Measurements from ENCODE around the gene MIPOL1. TPM values are rescaled to one million over a fixed set of nuclear protein-coding genes. Genes with fewer than 3 reads are reported as not detected.
"Not testable (repeated sequence)": the region's sequence is repeated elsewhere in the genome, so short reads cannot be mapped to it uniquely, and the experiment has no call there.

Gene MIPOL1
- total and polyA plus RNA-seq, 5 donors, result 3.9 to 13.2 (median 11.3) TPM

DNA sequence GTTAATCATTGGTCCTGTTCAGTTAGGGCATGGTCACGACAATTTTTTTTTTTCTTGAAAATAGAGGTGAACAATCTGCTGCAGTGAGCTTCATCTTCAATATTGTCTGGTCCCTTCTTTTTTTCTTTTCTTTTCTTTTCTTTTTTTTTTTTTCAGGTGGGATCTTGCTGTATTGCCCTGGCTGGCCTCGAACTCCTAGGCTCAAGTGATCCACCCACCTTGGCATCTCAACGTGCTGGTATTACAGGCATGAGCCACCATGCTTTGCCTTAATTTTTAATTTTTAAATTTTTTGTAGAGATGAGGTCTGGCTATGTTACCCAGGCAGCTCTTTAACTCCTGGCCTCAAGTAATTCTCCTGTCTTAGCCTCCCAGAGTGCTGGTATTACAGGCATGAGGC lies 36.5 kb downstream of the MIPOL1 start:
- WGBS, result 89% methylated on average over 3 of the region's 3 CpGs
- H3K4me3 ChIP-seq (ENCODE audit: low read length), result no peak overlapping the region
- no peak for DNase-seq
- no peaks in the 10 kb centered on the region for H3K27me3 ChIP-seq (ENCODE audit: control insufficient read depth, insufficient read depth)
- intact Hi-C loops (cut with DNase I), result loop anchor here in 1 of 4 donors (10.0 kb wide), 1 partner anchor 641 kb away; no protein-coding TSS in a partner anchor
- H3K9me3 ChIP-seq (ENCODE audit: control insufficient read depth, low read length), result no peaks in the 10 kb centered on the region
- H3K4me1 ChIP-seq (ENCODE audit: control insufficient read depth, insufficient read depth, low read length), result no peaks in the 10 kb centered on the region
- ATAC-seq, result no peak
- H3K27ac ChIP-seq (ENCODE audit: low read length), result no peak overlapping the region

DNA sequence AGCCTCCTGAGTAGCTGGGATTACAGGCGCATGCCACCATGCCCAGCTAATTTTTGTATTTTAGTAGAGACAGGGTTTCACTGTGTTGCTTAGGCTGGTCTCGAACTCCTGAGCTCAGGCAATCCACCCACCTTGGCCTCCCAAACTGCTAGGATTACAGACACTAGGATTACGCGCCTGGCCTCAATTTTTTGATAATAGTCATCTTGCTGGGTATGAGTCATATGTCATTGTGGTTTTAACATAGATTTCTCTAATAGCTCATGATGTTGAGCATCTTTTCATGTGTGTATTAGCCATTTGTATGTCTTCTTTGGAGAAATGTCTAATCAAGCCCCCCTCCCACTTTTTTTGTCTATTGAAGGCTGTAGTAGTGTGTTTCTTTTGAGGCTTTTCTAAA lies 38.3 kb downstream of the MIPOL1 start:
- not testable (repeated sequence) for H3K4me3 ChIP-seq (ENCODE audit: low read length); H3K27me3 ChIP-seq (ENCODE audit: control insufficient read depth, insufficient read depth); H3K27ac ChIP-seq (ENCODE audit: low read length); H3K9me3 ChIP-seq (ENCODE audit: control insufficient read depth, low read length); H3K4me1 ChIP-seq (ENCODE audit: control insufficient read depth, insufficient read depth, low read length); ATAC-seq; DNase-seq
- 98% methylated on average over 4 of the region's 4 CpGs for WGBS
- intact Hi-C loops (cut with DNase I), result loop anchor here in 1 of 4 donors (10.0 kb wide), 1 partner anchor 639 kb away; no protein-coding TSS in a partner anchor

DNA sequence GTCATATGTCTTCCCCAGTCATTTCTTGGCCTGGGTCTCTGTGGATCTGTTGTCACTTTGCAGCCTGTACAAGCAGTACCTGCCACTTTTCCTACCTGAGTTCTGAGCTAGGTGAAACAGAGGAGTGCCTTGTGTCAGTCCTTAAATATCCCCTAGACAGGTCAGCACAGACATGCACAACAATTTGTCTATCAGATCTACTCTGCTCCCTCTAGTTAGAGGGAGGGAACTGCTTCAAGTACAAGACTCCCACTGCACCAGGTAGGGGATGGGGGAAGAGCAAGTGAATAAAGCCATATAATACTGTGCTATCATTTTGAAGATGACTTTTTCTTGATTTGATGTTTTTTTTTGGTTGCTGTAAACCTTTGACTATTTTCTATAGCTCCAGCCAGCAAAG lies 39.4 kb downstream of the MIPOL1 start:
- ATAC-seq (no peak), DNase-seq (no peak)
- no peak overlapping the region for H3K4me3 ChIP-seq (ENCODE audit: low read length)
- H3K4me1 ChIP-seq (ENCODE audit: control insufficient read depth, insufficient read depth, low read length), result no peaks in the 10 kb centered on the region
- no peaks in the 10 kb centered on the region for H3K9me3 ChIP-seq (ENCODE audit: control insufficient read depth, low read length)
- H3K27me3 ChIP-seq (ENCODE audit: control insufficient read depth, insufficient read depth), result no peaks in the 10 kb centered on the region
- intact Hi-C loops (cut with DNase I), result loop anchor here in 1 of 4 donors (10.0 kb wide), 1 partner anchor 638 kb away; no protein-coding TSS in a partner anchor
- H3K27ac ChIP-seq (ENCODE audit: low read length), result no peak overlapping the region

DNA sequence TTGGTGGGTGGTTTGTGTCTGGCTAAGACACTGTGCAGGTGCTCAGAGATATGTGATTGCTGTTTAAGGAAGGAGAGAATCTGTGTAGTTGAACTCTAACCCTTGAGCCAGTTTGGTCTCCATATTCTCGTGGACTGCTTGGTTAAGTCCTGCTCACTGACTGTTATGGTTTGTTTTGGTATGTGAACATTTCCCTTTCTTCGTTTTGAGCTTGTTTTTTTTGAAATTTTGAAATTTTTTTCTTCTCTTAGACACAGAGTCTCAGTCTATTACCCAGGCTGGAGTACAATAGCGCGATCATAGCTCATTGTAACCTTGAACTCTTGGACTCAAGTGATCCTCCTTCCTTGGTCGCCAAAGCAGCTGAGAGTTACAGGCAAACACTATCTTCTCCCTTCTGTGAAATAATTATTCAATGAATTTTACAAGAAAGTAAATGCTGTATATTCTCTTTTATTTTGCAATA lies 40.0 kb downstream of the MIPOL1 start:
- H3K9me3 ChIP-seq (ENCODE audit: control insufficient read depth, low read length), result no peaks in the 10 kb centered on the region
- ATAC-seq, result no peak
- H3K27ac ChIP-seq (ENCODE audit: low read length), result no peak overlapping the region
- no peak for DNase-seq
- no peaks in the 10 kb centered on the region for H3K27me3 ChIP-seq (ENCODE audit: control insufficient read depth, insufficient read depth)
- intact Hi-C loops (cut with DNase I), result loop anchor here in 1 of 4 donors (10.0 kb wide), 1 partner anchor 637 kb away; no protein-coding TSS in a partner anchor
- H3K4me1 ChIP-seq (ENCODE audit: control insufficient read depth, insufficient read depth, low read length), result no peaks in the 10 kb centered on the region
- 78% methylated on average over 5 of the region's 5 CpGs for WGBS
- no peak overlapping the region for H3K4me3 ChIP-seq (ENCODE audit: low read length)

DNA sequence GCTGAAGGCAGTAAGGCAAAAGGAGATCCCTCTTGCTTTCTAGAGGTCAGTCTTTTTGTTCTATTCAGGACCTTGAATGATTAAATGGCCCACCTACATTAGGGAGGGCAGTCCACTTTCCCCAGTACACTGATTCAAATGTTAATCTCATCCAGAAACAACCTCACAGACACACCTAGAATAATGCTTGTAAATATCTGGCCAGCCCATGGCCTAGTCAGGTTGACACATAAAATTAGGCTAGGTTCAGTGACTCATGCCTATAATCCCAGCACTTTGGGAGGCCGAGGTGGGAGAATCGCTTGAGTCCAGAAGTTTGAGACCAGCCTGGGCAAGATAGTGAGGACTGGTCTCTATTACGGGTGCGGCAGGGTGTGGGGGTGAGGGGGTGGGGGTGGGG lies 43.5 kb downstream of the MIPOL1 start:
- 93% methylated on average over 4 of the region's 4 CpGs for WGBS
- ATAC-seq, result no peak

DNA sequence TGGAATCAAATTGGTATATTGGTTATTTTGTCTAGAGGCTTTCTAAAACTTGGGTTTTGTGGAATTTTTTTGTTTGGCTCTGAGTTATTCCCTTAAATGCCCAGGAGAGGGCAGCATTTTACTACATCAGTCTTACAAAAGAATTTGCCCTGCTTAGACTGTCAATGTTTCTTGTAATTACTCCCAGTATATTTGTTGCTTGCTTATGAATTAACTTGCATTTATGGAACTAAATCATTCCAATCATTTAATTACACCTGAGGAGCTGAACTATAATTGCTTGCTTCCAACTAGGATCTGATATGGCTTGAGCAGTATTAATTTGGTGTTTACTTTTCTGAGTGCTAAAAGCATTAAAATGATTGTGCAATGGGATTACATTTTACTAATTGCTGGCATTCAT lies 48.7 kb downstream of the MIPOL1 start:
- Histone ChIP-seq H3K9me3 (ENCODE audit: control insufficient read depth, low read length) (no peaks in the 10 kb centered on the region), H3K27ac (ENCODE audit: low read length) (no peak overlapping the region), H3K4me3 (ENCODE audit: low read length) (no peak overlapping the region), H3K27me3 (ENCODE audit: control insufficient read depth, insufficient read depth) (no peaks in the 10 kb centered on the region), H3K4me1 (ENCODE audit: control insufficient read depth, insufficient read depth, low read length) (no peaks in the 10 kb centered on the region)
- ATAC-seq (no peak), DNase-seq (no peak)
- intact Hi-C loops (cut with DNase I), result no loop called here

More for the DNA sequence above, 43.5 kb downstream of the MIPOL1 start:
- DNase-seq, result no peak
- H3K27me3 ChIP-seq (ENCODE audit: control insufficient read depth, insufficient read depth), result no peaks in the 10 kb centered on the region
- no peaks in the 10 kb centered on the region for H3K4me1 ChIP-seq (ENCODE audit: control insufficient read depth, insufficient read depth, low read length)
- intact Hi-C loops (cut with DNase I), result loop anchor here in 1 of 4 donors (5.0 kb wide), 1 partner anchor 636 kb away; no protein-coding TSS in a partner anchor
- H3K27ac ChIP-seq (ENCODE audit: low read length), result no peak overlapping the region
- no peaks in the 10 kb centered on the region for H3K9me3 ChIP-seq (ENCODE audit: control insufficient read depth, low read length)
- no peak overlapping the region for H3K4me3 ChIP-seq (ENCODE audit: low read length)

DNA sequence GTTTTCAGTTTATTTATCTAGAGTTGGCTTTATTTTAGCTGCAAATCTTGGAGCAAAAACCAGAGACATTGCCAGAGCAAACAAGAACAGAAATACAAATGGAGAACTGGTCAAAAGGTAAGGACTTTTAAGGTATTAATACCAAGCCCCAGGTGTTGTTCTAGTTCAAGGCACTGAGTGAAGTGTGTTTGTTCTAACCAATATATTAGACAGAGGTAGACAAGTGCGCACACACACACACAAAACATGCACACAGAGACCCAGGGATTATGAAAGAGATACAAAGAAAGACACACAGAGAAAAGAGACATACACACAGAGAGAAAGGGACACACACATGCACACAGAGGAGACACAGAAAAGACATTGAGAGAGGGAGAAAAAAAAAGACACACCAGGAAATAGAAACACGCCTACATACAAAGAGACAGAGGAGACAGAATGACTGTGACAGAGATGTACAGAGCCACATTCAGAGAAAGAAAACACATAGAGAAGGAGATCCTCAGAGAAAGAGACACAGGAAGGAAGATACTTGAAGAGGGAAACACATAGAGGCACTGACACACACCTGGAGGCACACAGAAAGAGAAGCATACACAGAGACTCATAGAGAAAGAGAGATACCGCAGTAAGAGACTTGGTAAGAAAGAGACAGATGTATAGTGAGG lies 50.2 kb downstream of the MIPOL1 start:
- WGBS, result 96% methylated on average over 3 of the region's 3 CpGs
- H3K27me3 ChIP-seq (ENCODE audit: control insufficient read depth, insufficient read depth), result no peaks in the 10 kb centered on the region
- DNase-seq (no peak), ATAC-seq (no peak)
- no peaks in the 10 kb centered on the region for H3K4me1 ChIP-seq (ENCODE audit: control insufficient read depth, insufficient read depth, low read length)
- no peaks in the 10 kb centered on the region for H3K9me3 ChIP-seq (ENCODE audit: control insufficient read depth, low read length)
- H3K4me3 ChIP-seq (ENCODE audit: low read length), result no peak overlapping the region
- intact Hi-C loops (cut with DNase I), result no loop called here
- H3K27ac ChIP-seq (ENCODE audit: low read length), result no peak overlapping the region

DNA sequence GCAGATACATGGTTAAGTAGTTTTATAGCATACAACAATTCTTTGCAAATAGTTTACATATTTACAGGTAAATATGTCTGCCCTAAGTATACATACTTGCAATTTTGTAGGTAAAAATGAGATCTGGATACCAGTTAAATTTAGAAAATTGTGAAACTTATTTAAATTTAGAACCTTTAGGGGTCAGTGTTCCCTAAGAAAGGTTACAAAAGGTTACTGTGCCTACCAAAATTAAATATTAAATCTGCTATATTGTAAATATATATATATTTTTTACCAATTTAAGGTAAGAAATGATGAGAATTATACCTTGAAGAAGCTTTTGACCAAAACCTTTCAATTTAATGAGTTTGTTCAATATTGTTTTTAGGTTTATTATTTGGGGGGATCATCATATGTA lies 54.0 kb downstream of the MIPOL1 start:
- DNase-seq, result no peak
- Histone ChIP-seq H3K27me3 (ENCODE audit: control insufficient read depth, insufficient read depth) (no peaks in the 10 kb centered on the region), H3K27ac (ENCODE audit: low read length) (no peak overlapping the region), H3K9me3 (ENCODE audit: control insufficient read depth, low read length) (no peaks in the 10 kb centered on the region), H3K4me3 (ENCODE audit: low read length) (no peak overlapping the region), H3K4me1 (ENCODE audit: control insufficient read depth, insufficient read depth, low read length) (no peaks in the 10 kb centered on the region)
- intact Hi-C loops (cut with DNase I), result no loop called here
- no peak for ATAC-seq

DNA sequence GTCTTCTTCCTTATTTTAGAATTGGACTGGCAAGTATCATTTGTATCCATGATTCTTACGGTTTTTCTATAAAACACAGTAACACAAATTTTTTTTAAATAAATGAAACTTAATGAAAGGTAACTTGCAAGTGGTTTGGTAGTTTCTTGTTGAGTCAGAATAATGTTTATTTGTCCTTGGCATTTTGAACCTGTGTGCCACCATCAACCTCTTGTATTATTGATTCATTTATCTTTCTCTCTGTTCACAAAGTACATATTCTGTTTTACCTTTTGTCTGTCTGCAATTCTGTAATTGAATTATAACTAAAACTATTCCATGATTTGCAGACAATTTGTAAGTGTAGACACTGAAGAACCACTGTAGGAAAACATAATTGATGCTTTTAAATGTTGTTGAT lies 54.7 kb downstream of the MIPOL1 start:
- intact Hi-C loops (cut with DNase I), result no loop called here
- no peak overlapping the region for H3K27ac ChIP-seq (ENCODE audit: low read length)
- H3K4me3 ChIP-seq (ENCODE audit: low read length), result no peak overlapping the region
- ATAC-seq, result no peak
- DNase-seq, result no peak
- WGBS, result 97% methylated on average over 1 of the region's 1 CpG
- no peaks in the 10 kb centered on the region for H3K9me3 ChIP-seq (ENCODE audit: control insufficient read depth, low read length)
- H3K27me3 ChIP-seq (ENCODE audit: control insufficient read depth, insufficient read depth), result no peaks in the 10 kb centered on the region
- no peaks in the 10 kb centered on the region for H3K4me1 ChIP-seq (ENCODE audit: control insufficient read depth, insufficient read depth, low read length)

DNA sequence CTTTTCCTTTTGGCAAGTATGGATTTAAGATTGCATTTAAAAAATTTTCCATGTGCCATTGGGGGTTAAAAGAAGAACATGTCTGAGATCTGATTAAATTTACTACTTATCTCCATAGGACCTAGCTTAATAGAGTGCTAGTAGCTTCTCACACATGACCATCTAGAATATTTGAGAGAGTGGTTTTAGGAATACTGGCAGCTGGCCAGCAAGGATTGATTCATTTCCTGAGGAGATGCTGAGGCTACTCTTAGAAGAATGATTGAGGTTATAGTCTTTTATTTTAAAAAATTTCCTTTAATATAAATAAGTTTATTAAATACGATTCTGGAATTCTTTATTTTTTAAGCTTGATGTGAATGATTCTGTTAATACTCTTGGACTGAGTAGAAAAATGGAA lies 56.2 kb downstream of the MIPOL1 start:
- Histone ChIP-seq H3K4me1 (ENCODE audit: control insufficient read depth, insufficient read depth, low read length) (no peaks in the 10 kb centered on the region), H3K27me3 (ENCODE audit: control insufficient read depth, insufficient read depth) (no peaks in the 10 kb centered on the region), H3K4me3 (ENCODE audit: low read length) (no peak overlapping the region), H3K27ac (ENCODE audit: low read length) (no peak overlapping the region), H3K9me3 (ENCODE audit: control insufficient read depth, low read length) (no peaks in the 10 kb centered on the region)
- intact Hi-C loops (cut with DNase I), result no loop called here
- DNase-seq (peak in 1 of 3 donors; percentile 11), ATAC-seq (no peak)
- 60% methylated on average over 1 of the region's 1 CpG for WGBS

DNA sequence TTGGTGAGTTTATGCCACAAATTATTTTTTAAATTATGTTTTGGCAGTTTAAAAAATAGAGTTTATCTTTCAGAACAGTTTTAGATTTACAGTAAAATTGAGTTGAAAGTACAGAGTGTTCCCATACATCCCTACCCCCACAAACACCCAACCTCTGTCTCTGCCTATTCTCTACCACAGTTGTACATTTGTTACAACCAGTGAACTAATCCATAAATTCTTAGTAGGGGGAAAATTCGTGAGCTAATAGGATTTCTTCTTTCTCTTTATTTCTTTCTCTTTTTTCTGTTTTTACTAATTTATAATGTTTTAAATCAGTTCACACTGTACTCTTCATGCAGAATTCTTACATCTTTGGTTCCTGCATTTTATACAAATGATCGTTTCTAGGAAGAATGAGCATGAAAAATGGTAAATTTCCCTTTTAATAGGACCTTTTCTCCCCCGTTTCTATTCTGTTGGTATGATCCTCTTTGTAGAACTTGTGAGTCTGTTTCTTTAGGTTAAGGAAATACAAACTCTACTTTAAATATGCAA lies 56.7 kb downstream of the MIPOL1 start:
- Histone ChIP-seq H3K4me3 (ENCODE audit: low read length) (no peak overlapping the region), H3K27me3 (ENCODE audit: control insufficient read depth, insufficient read depth) (no peaks in the 10 kb centered on the region), H3K9me3 (ENCODE audit: control insufficient read depth, low read length) (no peaks in the 10 kb centered on the region), H3K27ac (ENCODE audit: low read length) (no peak overlapping the region), H3K4me1 (ENCODE audit: control insufficient read depth, insufficient read depth, low read length) (no peaks in the 10 kb centered on the region)
- WGBS, result 79% methylated on average over 3 of the region's 3 CpGs
- DNase-seq (no peak), ATAC-seq (no peak)
- intact Hi-C loops (cut with DNase I), result no loop called here

Measured in right cardiac atrium (tissue), 5 donors.